Activated naive CD4-positive, alpha-beta T cell treated with anti-CD3 and anti-CD28 coated beads, Interleukin-2, amount 10 ng/mL, durations not matched to agents 7 days and 5 days (primary cell): ENCODE data around the gene FGA.
A peak's percentile ranks its signal among the peaks of the same experiment; 100 is the strongest.

Experiments used
- CTCF ChIA-PET: fragments of 350-600 bp; sonication (Branson Sonifier 250); formaldehyde crosslinking; loops from one replicate; lab custom pipeline; 2021; ENCODE audit warnings: antibody characterized with exemption; lab: Charles Lee
- DNase-seq: peaks from one replicate; pipeline ENCODE4 v3.0.0-alpha.2; 2020
- H3K27ac Mint-ChIP-seq: one replicate; pipeline ENCODE4 v1.8.0; 2021; ENCODE audit warnings: mild to moderate bottlenecking, moderate library complexity, mixed read lengths
- H3K27me3 Mint-ChIP-seq: one replicate; pipeline ENCODE4 v1.8.0; 2021; ENCODE audit warnings: mild to moderate bottlenecking, mixed read lengths
- H3K36me3 Mint-ChIP-seq: one replicate; pipeline ENCODE4 v1.8.0; 2021; ENCODE audit warnings: mixed read lengths
- H3K4me1 Mint-ChIP-seq: one replicate; pipeline ENCODE4 v1.8.0; 2021; ENCODE audit warnings: mixed read lengths
- H3K4me3 Mint-ChIP-seq: one replicate; pipeline ENCODE4 v1.8.0; 2021; ENCODE audit warnings: mild to moderate bottlenecking, moderate library complexity, mixed read lengths
- H3K9me3 Mint-ChIP-seq: one replicate; pipeline ENCODE4 v1.8.0; 2021; ENCODE audit warnings: mixed read lengths

The FGA gene

GRCh38 chr4:154560419-154560801 lies 30.1 kb downstream of the FGA start:
- Mint-ChIP-seq H3K9me3 (no peaks in the 10 kb centered on the region), H3K27ac (no peak overlapping the region), H3K27me3 (no peaks in the 10 kb centered on the region), H3K36me3 (no peaks in the 10 kb centered on the region), H3K4me3 (no peak overlapping the region), H3K4me1 (no peaks in the 10 kb centered on the region)
- CTCF ChIA-PET: interaction anchor here (1.9 to 3.4 kb wide), 3 partner anchors 10 to 61 kb away, joined by 4 to 90 read pairs (median 22); partner anchors contain the start of gene PLRG1
- no peak for DNase-seq

GRCh38 chr4:154559494-154560418 lies 30.8 kb downstream of the FGA start:
- no peaks in the 10 kb centered on the region for H3K4me1 Mint-ChIP-seq
- DNase-seq: peak; percentile 29
- H3K36me3 Mint-ChIP-seq: no peaks in the 10 kb centered on the region
- no peak overlapping the region for H3K27ac Mint-ChIP-seq
- H3K4me3 Mint-ChIP-seq: no peak overlapping the region
- CTCF ChIA-PET: interaction anchor here (0.6 to 3.4 kb wide), 11 partner anchors 9 to 229 kb away, joined by 3 to 90 read pairs (median 5); partner anchors contain the start of genes FGG and PLRG1
- H3K9me3 Mint-ChIP-seq: no peaks in the 10 kb centered on the region
- H3K27me3 Mint-ChIP-seq: no peaks in the 10 kb centered on the region

GRCh38 chr4:154559141-154559493 lies 31.4 kb downstream of the FGA start:
- no peaks in the 10 kb centered on the region for H3K27me3 Mint-ChIP-seq
- no peak for DNase-seq
- no peaks in the 10 kb centered on the region for H3K9me3 Mint-ChIP-seq
- H3K27ac Mint-ChIP-seq: no peak overlapping the region
- CTCF ChIA-PET: interaction anchor here (0.6 to 3.4 kb wide), 11 partner anchors 9 to 228 kb away, joined by 3 to 90 read pairs (median 5); partner anchors contain the start of genes FGG and PLRG1
- no peak overlapping the region for H3K4me3 Mint-ChIP-seq
- no peaks in the 10 kb centered on the region for H3K4me1 Mint-ChIP-seq
- no peaks in the 10 kb centered on the region for H3K36me3 Mint-ChIP-seq

GRCh38 chr4:154551872-154552686 lies 38.5 kb downstream of the FGA start:
- H3K9me3 Mint-ChIP-seq: no peaks in the 10 kb centered on the region
- no peak overlapping the region for H3K27ac Mint-ChIP-seq
- H3K4me3 Mint-ChIP-seq: no peak overlapping the region
- CTCF ChIA-PET: interaction anchor here (0.6 to 6.9 kb wide), 14 partner anchors 7 to 465 kb away, joined by 3 to 95 read pairs (median 4); no protein-coding TSS in a partner anchor
- DNase-seq: peak; percentile 80
- no peaks in the 10 kb centered on the region for H3K27me3 Mint-ChIP-seq
- peaks cover 28% of the 10 kb centered on the region for H3K4me1 Mint-ChIP-seq
- H3K36me3 Mint-ChIP-seq: peaks cover 7% of the 10 kb centered on the region

GRCh38 chr4:154549894-154550790 lies 40.4 kb downstream of the FGA start, which contains the start of gene PLRG1:
TSS of gene PLRG1 (minus strand) at chr4:154550400. CDS start at chr4:154550308, 92 bp downstream.
- no peaks in the 10 kb centered on the region for H3K27me3 Mint-ChIP-seq
- peaks cover 11% of the 10 kb centered on the region for H3K36me3 Mint-ChIP-seq
- no peaks in the 10 kb centered on the region for H3K9me3 Mint-ChIP-seq
- peak within 1 kb of the TSS; percentile 93 for H3K27ac Mint-ChIP-seq
- H3K4me3 Mint-ChIP-seq: peak within 1 kb of the TSS; percentile 95
- H3K4me1 Mint-ChIP-seq: peaks cover 28% of the 10 kb centered on the region
- CTCF ChIA-PET: interaction anchor here (0.6 to 6.9 kb wide), 7 partner anchors 9 to 195 kb away, joined by 4 to 95 read pairs (median 7); no protein-coding TSS in a partner anchor
- peak; percentile 97 for DNase-seq

- no peak for DNase-seq
- Mint-ChIP-seq H3K36me3 (peaks cover 29% of the 10 kb centered on the region), H3K4me3 (no peak overlapping the region), H3K9me3 (no peaks in the 10 kb centered on the region), H3K27me3 (no peaks in the 10 kb centered on the region), H3K27ac (no peak overlapping the region), H3K4me1 (peaks cover 21% of the 10 kb centered on the region)
- CTCF ChIA-PET: no interaction called here
Measured at GRCh38 chr4:154545689-154546088, 44.9 kb downstream of the FGA start.

- no peak overlapping the region for H3K4me3 Mint-ChIP-seq
- H3K36me3 Mint-ChIP-seq: peaks cover 45% of the 10 kb centered on the region
- H3K27me3 Mint-ChIP-seq: no peaks in the 10 kb centered on the region
- CTCF ChIA-PET: no interaction called here
- no peak for DNase-seq
- no peak overlapping the region for H3K27ac Mint-ChIP-seq
- H3K4me1 Mint-ChIP-seq: no peaks in the 10 kb centered on the region
- H3K9me3 Mint-ChIP-seq: no peaks in the 10 kb centered on the region
Measured at GRCh38 chr4:154542271-154542879, 48.2 kb downstream of the FGA start.
